Urinary bladder (tissue), 4 donors: Measurements from ENCODE around the gene CD200R1. TPM values are rescaled to one million over a fixed set of nuclear protein-coding genes. Genes with fewer than 3 reads are reported as not detected.
"Not testable (repeated sequence)": the region's sequence is repeated elsewhere in the genome, so short reads cannot be mapped to it uniquely, and the experiment has no call there.

Source experiments
- DNase-seq: peaks from one replicate; pipeline ENCODE4 v3.0.0-alpha.2; 2015; ENCODE audit errors: extremely low spot score
- H3K27ac ChIP-seq: one replicate; pipeline ENCODE4 v1.5.1; 2013; ENCODE audit warnings: low read depth, mild to moderate bottlenecking, moderate library complexity
- H3K36me3 ChIP-seq: one replicate; pipeline ENCODE4 v1.6.1; 2013; ENCODE audit warnings: mild to moderate bottlenecking, moderate library complexity; ENCODE audit not compliant: insufficient read depth
- H3K4me1 ChIP-seq: one replicate; pipeline ENCODE4 v1.6.1; 2013; ENCODE audit warnings: mild to moderate bottlenecking, moderate library complexity; ENCODE audit not compliant: insufficient read depth
- H3K4me3 ChIP-seq: one replicate; pipeline ENCODE4 v1.5.1; 2013; ENCODE audit warnings: low read depth, low read length
- WGBS: extraction: QIAGEN DNeasy Blood & Tissue Kit; methylation state at CpG from one replicate; pipeline ENCODE4 v1.1.7; 2013; 5-methylcytosine and 5-hydroxymethylcytosine counted together
- polyA plus RNA-seq: library from polyadenylated mRNA; stranded (reverse); fragments of 200-250 nt; gene quantifications from one replicate; pipeline ENCODE4 v1.2.3, GENCODE V29; 2013
- total RNA-seq: library from RNA; depleted of rRNA; stranded (reverse); fragments of >200 nt; gene quantifications from one replicate; pipeline ENCODE4 v1.2.3, GENCODE V29; 2014
- donor health status: healthy with polysubstance abuse.
- donor health status: healthy.

CD200R1 gene
- total and polyA plus RNA-seq, 2 donors: 1.1 to 7.5 TPM

- Histone ChIP-seq H3K4me3 (no peak overlapping the region), H3K27ac (no peak overlapping the region), H3K4me1 (no peaks in the 10 kb centered on the region), H3K36me3 (no peaks in the 10 kb centered on the region)
- WGBS: 50% methylated on average over 2 of the region's 2 CpGs
- DNase-seq: no peak
Measured at GRCh38 chr3:112966633-112967032, 8.3 kb downstream of the CD200R1 start.

GRCh38 chr3:112965656-112966055 is 9.2 kb downstream of the CD200R1 start:
- H3K4me3 ChIP-seq: no peak overlapping the region
- no peaks in the 10 kb centered on the region for H3K36me3 ChIP-seq
- no peak for DNase-seq
- no peaks in the 10 kb centered on the region for H3K4me1 ChIP-seq
- no peak overlapping the region for H3K27ac ChIP-seq
- 86% methylated on average over 6 of the region's 6 CpGs for WGBS

- Histone ChIP-seq H3K4me3 (no peak overlapping the region), H3K36me3 (no peaks in the 10 kb centered on the region), H3K4me1 (no peaks in the 10 kb centered on the region), H3K27ac (no peak overlapping the region)
- DNase-seq: no peak
Measured at GRCh38 chr3:112963683-112964082, 11.2 kb downstream of the CD200R1 start.

- H3K4me3 ChIP-seq: no peak overlapping the region
- 51% methylated on average over 6 of the region's 6 CpGs for WGBS
- no peak for DNase-seq
- H3K36me3 ChIP-seq: no peaks in the 10 kb centered on the region
- no peaks in the 10 kb centered on the region for H3K4me1 ChIP-seq
- no peak overlapping the region for H3K27ac ChIP-seq
Measured at GRCh38 chr3:112958811-112959560, 15.9 kb downstream of the CD200R1 start.

GRCh38 chr3:112956351-112956750 is 18.6 kb downstream of the CD200R1 start:
- H3K27ac ChIP-seq: no peak overlapping the region
- no peaks in the 10 kb centered on the region for H3K36me3 ChIP-seq
- no peak for DNase-seq
- no peak overlapping the region for H3K4me3 ChIP-seq
- H3K4me1 ChIP-seq: no peaks in the 10 kb centered on the region

GRCh38 chr3:112948346-112948838 is 26.5 kb downstream of the CD200R1 start:
- Histone ChIP-seq H3K4me1 (no peaks in the 10 kb centered on the region), H3K36me3 (no peaks in the 10 kb centered on the region), H3K4me3 (no peak overlapping the region), H3K27ac (no peak overlapping the region)
- 75% methylated on average over 9 of the region's 9 CpGs for WGBS
- no peak for DNase-seq

- DNase-seq: no peak
- WGBS: 64% methylated on average over 3 of the region's 3 CpGs
- no peaks in the 10 kb centered on the region for H3K4me1 ChIP-seq
- H3K27ac ChIP-seq: no peak overlapping the region
- H3K4me3 ChIP-seq: no peak overlapping the region
- no peaks in the 10 kb centered on the region for H3K36me3 ChIP-seq
Measured at GRCh38 chr3:112931736-112932521, 43.0 kb downstream of the CD200R1 start.

- no peak overlapping the region for H3K27ac ChIP-seq
- no peaks in the 10 kb centered on the region for H3K36me3 ChIP-seq
- DNase-seq: no peak
- no peak overlapping the region for H3K4me3 ChIP-seq
- no peaks in the 10 kb centered on the region for H3K4me1 ChIP-seq
- 95% methylated on average over 3 of the region's 3 CpGs for whole genome bisulfite sequencing
Measured at GRCh38 chr3:112930771-112931170, 44.1 kb downstream of the CD200R1 start.

- Histone ChIP-seq H3K36me3 (no peaks in the 10 kb centered on the region), H3K4me1 (no peaks in the 10 kb centered on the region), H3K4me3 (no peak overlapping the region), H3K27ac (no peak overlapping the region)
- no peak for DNase-seq
- WGBS: 25% methylated on average over 2 of the region's 2 CpGs
Measured at GRCh38 chr3:112925969-112926368, 48.9 kb downstream of the CD200R1 start.

- H3K27ac ChIP-seq: no peak overlapping the region
- 96% methylated on average over 2 of the region's 2 CpGs for WGBS
Measured at GRCh38 chr3:112925560-112925959, 49.3 kb downstream of the CD200R1 start.

GRCh38 chr3:112919541-112919940 is 55.4 kb downstream of the CD200R1 start:
- WGBS: 86% methylated on average over 5 of the region's 5 CpGs
- not testable (repeated sequence) for H3K27ac ChIP-seq, H3K36me3 ChIP-seq, DNase-seq, H3K4me1 ChIP-seq, H3K4me3 ChIP-seq

More at GRCh38 chr3:112925560-112925959, 49.3 kb downstream of the CD200R1 start:
- Histone ChIP-seq H3K4me1 (no peaks in the 10 kb centered on the region), H3K36me3 (no peaks in the 10 kb centered on the region), H3K4me3 (no peak overlapping the region)
- no peak for DNase-seq

GRCh38 chr3:112908252-112908651 is 66.7 kb downstream of the CD200R1 start:
- Histone ChIP-seq H3K4me3 (no peak overlapping the region), H3K36me3 (no peaks in the 10 kb centered on the region)

GRCh38 chr3:112904786-112905185 is 70.1 kb downstream of the CD200R1 start:
- Histone ChIP-seq H3K27ac (no peak overlapping the region), H3K36me3 (no peaks in the 10 kb centered on the region), H3K4me1 (no peaks in the 10 kb centered on the region), H3K4me3 (no peak overlapping the region)
- no peak for DNase-seq
- WGBS: 84% methylated on average over 8 of the region's 8 CpGs

More at GRCh38 chr3:112908252-112908651, 66.7 kb downstream of the CD200R1 start:
- DNase-seq: no peak
- Histone ChIP-seq H3K4me1 (no peaks in the 10 kb centered on the region), H3K27ac (no peak overlapping the region)

GRCh38 chr3:112900113-112900512 is 74.8 kb downstream of the CD200R1 start:
- no peaks in the 10 kb centered on the region for H3K4me1 ChIP-seq
- DNase-seq: no peak

More at GRCh38 chr3:112900113-112900512, 74.8 kb downstream of the CD200R1 start:
- Histone ChIP-seq H3K36me3 (no peaks in the 10 kb centered on the region), H3K27ac (no peak overlapping the region), H3K4me3 (no peak overlapping the region)
- WGBS: 42% methylated on average over 3 of the region's 3 CpGs
